PC-3 (cell line): ENCODE data around the gene PCNX2.

Source experiments
- EZH2 ChIP-seq: fragments of 300-600 bp; sonication (generic); IDR thresholded peaks from one replicate; pipeline ENCODE4 v1.6.1; 2017; ENCODE audit warnings: antibody characterized with exemption, mild to moderate bottlenecking, low read length; ENCODE audit not compliant: unreplicated experiment
- TF ChIP-seq, protein P1 (sequence below): fragments of 300-600 bp; sonication (generic); conservative IDR thresholded peaks from 2 replicates; pipeline ENCODE4 v1.5.1; 2017; ENCODE audit warnings: antibody characterized with exemption, low read depth, mild to moderate bottlenecking, low read length

DNA sequence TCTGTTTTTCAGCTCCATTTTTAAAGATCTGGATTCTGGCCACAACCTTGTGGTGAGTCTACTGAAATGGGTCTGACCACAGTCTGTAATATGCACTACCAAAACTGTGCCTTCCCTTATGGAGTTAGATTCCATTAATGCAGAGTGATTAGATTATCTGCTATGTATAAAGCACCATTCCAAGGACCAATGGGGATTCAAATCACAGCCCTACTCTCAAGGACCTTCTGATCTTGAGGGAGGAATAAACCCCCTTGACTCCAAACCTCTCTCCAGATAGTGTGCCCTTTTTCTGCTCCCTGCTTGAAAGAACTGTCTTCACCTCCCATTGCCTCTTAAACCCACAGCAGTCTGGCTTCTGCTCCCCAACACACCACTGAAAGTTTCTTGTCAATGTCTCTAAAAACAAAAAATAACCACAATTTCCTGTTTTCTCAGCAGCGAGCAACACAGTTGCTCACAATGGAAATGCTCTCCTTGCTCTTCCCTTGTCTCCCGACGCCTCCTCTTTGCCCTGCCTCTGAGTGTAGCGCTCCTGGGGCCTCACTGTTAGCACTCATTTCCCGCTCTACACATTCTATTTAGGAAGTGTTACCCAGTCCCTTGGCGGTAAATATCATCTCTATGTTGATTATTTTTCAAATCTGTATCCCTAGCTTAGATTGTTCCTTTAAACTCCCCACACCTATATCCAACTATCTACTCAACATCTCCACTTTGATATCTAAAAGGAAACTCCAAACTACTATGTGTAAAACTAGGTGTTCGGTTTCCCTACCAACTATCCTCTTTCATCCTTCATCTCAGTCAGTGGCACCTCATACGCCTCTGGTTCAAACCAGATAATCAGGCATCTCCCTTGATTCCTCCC lies 13.6 kb downstream of the PCNX2 start:
- TF ChIP-seq, protein P1, sequence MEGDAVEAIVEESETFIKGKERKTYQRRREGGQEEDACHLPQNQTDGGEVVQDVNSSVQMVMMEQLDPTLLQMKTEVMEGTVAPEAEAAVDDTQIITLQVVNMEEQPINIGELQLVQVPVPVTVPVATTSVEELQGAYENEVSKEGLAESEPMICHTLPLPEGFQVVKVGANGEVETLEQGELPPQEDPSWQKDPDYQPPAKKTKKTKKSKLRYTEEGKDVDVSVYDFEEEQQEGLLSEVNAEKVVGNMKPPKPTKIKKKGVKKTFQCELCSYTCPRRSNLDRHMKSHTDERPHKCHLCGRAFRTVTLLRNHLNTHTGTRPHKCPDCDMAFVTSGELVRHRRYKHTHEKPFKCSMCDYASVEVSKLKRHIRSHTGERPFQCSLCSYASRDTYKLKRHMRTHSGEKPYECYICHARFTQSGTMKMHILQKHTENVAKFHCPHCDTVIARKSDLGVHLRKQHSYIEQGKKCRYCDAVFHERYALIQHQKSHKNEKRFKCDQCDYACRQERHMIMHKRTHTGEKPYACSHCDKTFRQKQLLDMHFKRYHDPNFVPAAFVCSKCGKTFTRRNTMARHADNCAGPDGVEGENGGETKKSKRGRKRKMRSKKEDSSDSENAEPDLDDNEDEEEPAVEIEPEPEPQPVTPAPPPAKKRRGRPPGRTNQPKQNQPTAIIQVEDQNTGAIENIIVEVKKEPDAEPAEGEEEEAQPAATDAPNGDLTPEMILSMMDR = no peak
- TF ChIP-seq EZH2 = no peak
